Activated naive CD4-positive, alpha-beta T cell treated with Interleukin-2 at 50 U/mL for 16 hours (primary cell): ENCODE results near the gene RSKR.
"Not testable (repeated sequence)": the region's sequence is repeated elsewhere in the genome, so short reads cannot be mapped to it uniquely, and the experiment has no call there.

Experiments
- DNase-seq: peaks from one replicate; pipeline ENCODE4 v3.0.0-alpha.2; 2020

Gene RSKR

DNA sequence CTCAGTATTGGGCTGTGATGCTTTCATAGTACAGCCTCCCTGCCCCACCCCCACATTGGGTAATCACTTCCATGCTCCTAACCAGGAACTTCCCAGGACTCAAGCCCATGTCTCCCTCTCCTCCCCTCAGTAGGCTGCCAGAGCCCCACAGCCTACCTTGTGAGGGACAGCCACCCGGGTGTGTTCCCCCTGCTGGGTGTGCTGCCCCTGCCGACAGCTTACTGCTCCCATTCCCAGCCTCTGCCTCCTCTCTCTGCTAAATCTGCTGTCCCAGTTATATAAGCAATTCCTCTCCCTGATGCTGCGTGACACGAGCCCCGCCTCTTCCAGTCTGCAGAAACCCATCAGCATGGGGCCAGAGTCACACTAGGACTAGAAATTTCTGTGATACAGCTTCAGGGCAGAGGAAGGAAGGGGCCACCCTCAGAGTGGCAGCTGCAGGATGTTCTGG, at the start of gene RSKR:
Gene RSKR (minus strand): TSS at position 255 of the 451 bp plus-strand sequence. CDS start 24 bp downstream, at position 231.
- DNase-seq, result no peak

DNA sequence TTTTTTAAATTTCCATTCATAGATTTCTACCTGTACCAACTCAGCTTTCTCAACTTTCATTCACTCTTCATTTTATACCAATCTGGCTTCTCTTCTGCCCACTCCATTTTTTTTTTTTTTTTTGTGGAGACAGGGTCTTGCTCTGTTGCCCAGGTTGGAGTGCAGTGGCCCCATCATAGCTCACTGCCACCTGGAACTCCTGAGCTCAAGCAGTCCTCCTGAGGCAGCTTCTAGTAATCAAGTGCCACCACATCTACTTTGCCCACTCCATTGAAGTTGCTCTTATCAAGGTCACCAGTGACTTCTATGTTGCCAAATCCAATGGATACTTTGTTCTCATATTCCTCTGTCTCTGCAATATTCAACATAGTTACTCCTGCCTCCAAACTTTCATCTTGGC, 49.7 kb upstream of the RSKR start:
- DNase-seq, result no peak

DNA sequence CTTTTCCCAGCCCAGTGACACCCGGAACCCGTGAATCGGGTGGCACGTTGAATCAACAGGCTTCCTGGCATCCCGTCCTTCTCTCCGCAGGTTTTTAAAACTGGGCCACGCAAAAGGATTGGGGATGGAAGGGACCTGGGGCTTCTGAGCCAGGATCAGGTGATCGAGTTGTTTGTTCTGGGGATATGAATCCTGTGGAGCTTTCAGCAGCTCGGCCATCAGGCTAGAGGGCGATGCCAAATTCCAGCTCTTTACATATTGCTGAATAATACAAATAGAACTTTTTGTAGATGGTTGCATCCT, 48.5 kb upstream of the RSKR start:
- no peak for DNase-seq

- DNase-seq, result peak; percentile 97
Measured at GRCh38 chr17:28661635-28662526, 47.9 kb upstream of the RSKR start, which contains the start of the genes SDF2 and SUPT6H. Gene SDF2 (minus strand): TSS chr17:28661906. CDS start chr17:28661876, 30 bp downstream. Gene SUPT6H (plus strand): TSS chr17:28662205. CDS start chr17:28673402, 11,197 bp downstream.

GRCh38 chr17:28659497-28659881, 45.5 kb upstream of the RSKR start:
- DNase-seq, result not testable (repeated sequence)

DNA sequence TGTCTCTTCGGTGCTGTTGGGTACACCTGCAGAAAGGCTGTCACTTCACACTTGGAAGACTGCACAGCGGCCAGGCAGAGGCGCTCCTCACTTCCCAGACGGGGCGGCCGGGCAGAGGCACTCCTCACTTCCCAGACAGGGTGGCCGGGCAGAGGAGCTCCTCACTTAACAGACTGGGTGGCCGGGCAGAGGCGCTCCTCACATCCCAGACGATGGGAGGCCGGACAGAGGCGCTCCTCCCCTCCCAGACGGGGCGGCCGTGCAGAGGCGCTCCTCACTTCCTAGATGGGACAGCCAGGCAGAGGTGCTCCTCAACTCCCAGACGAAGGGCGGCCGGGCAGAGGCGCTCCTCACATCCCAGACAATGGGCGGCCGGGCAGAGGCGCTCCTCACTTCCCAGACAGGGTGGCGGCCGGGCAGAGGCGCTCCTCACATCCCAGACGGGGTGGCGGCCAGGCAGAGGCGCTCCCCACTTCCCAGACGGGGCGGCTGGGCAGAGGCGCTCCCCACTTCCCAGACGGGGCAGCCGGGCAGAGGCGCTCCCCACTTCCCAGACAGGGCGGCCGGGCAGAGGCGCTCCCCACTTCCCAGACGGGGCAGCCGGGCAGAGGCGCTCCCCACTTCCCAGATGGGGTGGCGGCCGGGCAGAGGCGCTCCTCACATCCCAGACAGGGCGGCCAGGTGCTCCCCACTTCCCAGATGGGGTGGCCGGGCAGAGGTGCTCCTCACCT, 44.9 kb upstream of the RSKR start:
- not testable (repeated sequence) for DNase-seq

DNA sequence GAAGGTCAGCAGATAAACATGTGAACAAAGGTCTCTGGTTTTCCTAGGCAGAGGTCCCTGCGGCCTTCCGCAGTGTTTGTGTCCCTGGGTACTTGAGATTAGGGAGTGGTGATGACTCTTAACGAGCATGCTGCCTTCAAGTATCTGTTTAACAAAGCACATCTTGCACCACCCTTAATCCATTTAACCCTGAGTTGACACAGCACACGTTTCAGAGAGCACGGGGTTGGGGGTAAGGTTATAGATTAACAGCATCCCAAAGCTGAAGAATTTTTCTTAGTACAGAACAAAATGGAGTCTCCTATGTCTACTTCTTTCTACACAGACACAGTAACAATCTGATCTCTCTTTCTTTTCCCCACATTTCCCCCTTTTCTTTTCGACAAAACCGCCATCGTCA, 44.4 kb upstream of the RSKR start:
- DNase-seq, result not testable (repeated sequence)

GRCh38 chr17:28657756-28658155, 43.8 kb upstream of the RSKR start:
- no peak for DNase-seq

DNA sequence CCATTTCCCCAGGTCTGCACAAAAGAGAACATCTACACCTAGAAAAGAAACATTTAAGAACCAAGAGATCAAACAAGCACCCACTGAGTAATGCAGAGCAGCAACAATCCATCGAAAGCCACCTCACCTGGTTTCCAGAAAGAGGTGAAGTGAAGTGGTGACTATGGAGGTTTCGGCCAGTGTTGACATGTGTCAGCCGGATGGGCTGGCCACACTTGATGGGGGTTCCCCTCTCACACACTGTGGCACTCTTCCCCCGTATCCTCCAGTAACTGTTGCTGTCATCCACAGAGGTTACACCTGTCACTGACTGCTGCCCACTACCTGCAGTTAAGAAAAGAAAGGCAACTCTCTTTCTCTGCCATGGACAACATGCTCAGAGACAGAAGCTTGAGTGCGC, 41.2 kb upstream of the RSKR start:
- no peak for DNase-seq

- no peak for DNase-seq
Measured at GRCh38 chr17:28648698-28649097, 34.7 kb upstream of the RSKR start.

- DNase-seq, result no peak
Measured at GRCh38 chr17:28646039-28646754, 32.2 kb upstream of the RSKR start.

- no peak for DNase-seq
Measured at GRCh38 chr17:28645576-28645939, 31.6 kb upstream of the RSKR start.

- peak; percentile 97 for DNase-seq
Measured at GRCh38 chr17:28644787-28645575, 31.0 kb upstream of the RSKR start, which contains the start of gene BLTP2. Gene BLTP2 (minus strand): TSS chr17:28645158. CDS start chr17:28645056, 102 bp downstream.

DNA sequence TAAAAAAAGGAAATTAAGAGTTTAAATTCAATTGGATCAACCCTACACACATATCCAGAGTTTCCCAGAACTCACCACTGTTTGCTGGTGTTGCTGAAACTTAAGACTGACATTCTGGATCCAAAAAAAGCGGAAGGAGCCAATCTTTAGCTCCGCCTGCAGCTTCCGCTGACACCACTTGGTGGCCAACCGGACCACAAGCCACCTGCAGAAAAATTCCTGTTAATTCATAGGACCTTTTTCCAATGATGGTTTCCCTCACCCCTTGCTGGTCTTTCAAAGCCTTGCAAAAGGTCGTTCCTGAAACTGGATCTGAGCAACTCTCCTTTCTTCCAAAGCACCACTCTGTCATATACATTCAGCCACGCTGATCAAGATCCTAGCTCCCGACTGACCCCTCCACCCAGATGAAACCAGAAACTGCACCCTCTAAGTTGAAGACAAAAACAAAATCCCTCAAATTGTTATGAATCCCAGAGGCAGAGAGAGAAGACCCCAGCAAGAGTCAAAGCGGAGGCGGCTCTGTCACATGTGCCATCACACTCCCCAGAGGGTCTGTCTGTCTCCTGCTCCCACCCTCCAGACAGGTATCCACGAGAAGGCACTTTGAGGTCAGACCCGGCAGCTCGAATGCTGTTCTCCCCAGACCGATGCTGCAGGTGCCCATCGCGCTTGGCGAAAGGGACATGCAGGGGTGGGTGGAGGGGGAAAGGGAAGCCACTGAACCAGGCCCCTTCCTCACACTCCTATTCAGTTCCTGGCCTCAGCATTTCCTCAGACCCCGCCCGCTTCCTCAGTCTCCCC, 30.2 kb upstream of the RSKR start:
- peak; percentile 28 for DNase-seq

- DNase-seq, result no peak
Measured at GRCh38 chr17:28641579-28641978, 27.6 kb upstream of the RSKR start.

GRCh38 chr17:28635506-28635905, 21.5 kb upstream of the RSKR start:
- DNase-seq, result no peak

DNA sequence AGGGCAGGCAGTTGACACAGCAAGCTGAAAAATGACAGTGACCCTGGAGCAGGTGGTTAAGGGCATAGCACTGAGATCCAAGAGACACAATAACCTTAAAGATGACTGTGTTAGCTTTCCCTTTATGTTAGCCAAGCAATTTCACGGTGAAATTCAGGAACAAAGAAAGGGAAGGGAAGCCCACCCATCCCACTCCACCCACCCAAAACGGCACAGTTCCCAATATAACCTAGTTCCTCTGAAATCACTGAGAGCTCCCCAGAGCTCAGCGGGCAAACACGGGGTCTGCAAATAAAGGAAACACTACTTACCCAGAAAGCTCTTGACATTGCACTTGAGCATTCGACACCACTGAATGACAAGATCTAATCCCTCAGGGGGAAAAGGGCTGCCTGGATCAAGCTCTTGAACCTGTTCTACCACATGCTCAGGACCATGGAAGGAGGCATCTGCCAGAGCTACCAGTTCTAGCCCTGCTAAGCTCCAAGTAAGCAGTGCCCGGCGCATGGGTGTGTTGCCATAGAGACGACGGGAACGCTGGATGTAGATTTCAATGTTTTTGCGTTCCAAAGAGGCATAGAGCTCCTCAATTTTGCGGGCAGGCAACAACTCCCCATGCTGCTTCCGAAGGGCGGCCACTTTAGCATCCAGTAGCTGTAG, 20.4 kb upstream of the RSKR start:
- DNase-seq, result no peak

- no peak for DNase-seq
Measured at GRCh38 chr17:28626818-28627217, 12.8 kb upstream of the RSKR start.

DNA sequence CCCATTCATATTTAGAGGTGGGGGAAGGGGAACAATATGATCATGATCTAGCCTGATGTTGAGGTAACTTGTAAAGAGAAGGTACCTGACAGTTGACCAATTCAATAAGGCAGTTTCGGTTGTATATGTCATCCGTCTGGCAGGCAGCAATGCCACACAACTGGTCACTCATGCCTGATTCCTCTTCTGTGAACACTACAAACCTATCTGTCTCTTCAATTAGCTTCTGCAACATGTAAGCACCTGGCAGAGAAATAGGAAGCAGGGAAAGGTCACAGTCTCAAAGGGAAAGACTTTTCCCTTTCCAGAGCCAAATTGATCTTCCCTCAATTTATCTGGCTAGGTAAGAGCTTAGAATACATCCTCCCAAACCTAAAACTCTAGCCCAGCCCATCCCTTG, 10.2 kb upstream of the RSKR start:
- DNase-seq, result no peak

- DNase-seq, result no peak
Measured at GRCh38 chr17:28623696-28624095, 9.7 kb upstream of the RSKR start.

GRCh38 chr17:28622186-28622585, 8.2 kb upstream of the RSKR start:
- no peak for DNase-seq
